Measurements from ENCODE around the gene FOXF1. TPM values are rescaled to one million over a fixed set of nuclear protein-coding genes. Genes with fewer than 3 reads are reported as not detected.
A peak's percentile ranks its signal among the peaks of the same experiment; 100 is the strongest.

Gene FOXF1
- total RNA-seq, 1 experiment from 2014 or later = not detected

- DNase-seq = no peak
- Histone ChIP-seq H3K27me3 (ENCODE audit: low read length) (peaks cover 89% of the 10 kb centered on the region), H3K4me2 (ENCODE audit: low read length) (no peak overlapping the region), H3K36me3 (ENCODE audit: low read depth, low read length) (no peaks in the 10 kb centered on the region), H2AFZ (ENCODE audit: low read length) (no peak overlapping the region), H3F3A (ENCODE audit: low read length, unreplicated experiment) (no peaks in the 10 kb centered on the region), H3K9me3 (ENCODE audit: low read length) (no peaks in the 10 kb centered on the region), H4K20me1 (ENCODE audit: low read length) (no peaks in the 10 kb centered on the region), H3K4me1 (ENCODE audit: insufficient read depth, low read length) (peaks cover 5% of the 10 kb centered on the region; the same call in 1 of the 2 replicates), H3K9me2 (replicated peaks; ENCODE audit: low read length) (no peaks in the 10 kb centered on the region), H3K79me2 (ENCODE audit: low read length) (no peaks in the 10 kb centered on the region), H3K9ac (ENCODE audit: low read length) (no peak overlapping the region), H3K4me3 (ENCODE audit: low read length) (no peak overlapping the region), H3K27ac (ENCODE audit: low read length) (no peak overlapping the region)
- BruUV-seq (replicated peaks) = no TSS peak
- no peak for ATAC-seq
- CTCF ChIA-PET = no interaction called here
- intact Hi-C loops (cut with micrococcal nuclease) = no loop called here
- TF ChIP-seq, protein P1, sequence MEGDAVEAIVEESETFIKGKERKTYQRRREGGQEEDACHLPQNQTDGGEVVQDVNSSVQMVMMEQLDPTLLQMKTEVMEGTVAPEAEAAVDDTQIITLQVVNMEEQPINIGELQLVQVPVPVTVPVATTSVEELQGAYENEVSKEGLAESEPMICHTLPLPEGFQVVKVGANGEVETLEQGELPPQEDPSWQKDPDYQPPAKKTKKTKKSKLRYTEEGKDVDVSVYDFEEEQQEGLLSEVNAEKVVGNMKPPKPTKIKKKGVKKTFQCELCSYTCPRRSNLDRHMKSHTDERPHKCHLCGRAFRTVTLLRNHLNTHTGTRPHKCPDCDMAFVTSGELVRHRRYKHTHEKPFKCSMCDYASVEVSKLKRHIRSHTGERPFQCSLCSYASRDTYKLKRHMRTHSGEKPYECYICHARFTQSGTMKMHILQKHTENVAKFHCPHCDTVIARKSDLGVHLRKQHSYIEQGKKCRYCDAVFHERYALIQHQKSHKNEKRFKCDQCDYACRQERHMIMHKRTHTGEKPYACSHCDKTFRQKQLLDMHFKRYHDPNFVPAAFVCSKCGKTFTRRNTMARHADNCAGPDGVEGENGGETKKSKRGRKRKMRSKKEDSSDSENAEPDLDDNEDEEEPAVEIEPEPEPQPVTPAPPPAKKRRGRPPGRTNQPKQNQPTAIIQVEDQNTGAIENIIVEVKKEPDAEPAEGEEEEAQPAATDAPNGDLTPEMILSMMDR (conservative IDR thresholded peaks at IDR 0.05; ENCODE audit: low read depth, low read length) = no peak
- TF ChIP-seq EZH2phosphoT487 (IDR thresholded peaks at IDR 0.05; ENCODE audit: borderline replicate concordance, low read length) (no peak), EZH2 (IDR thresholded peaks at IDR 0.05; ENCODE audit: low read length, unreplicated experiment) (peak; percentile 14)
- POLR2A ChIA-PET (ENCODE audit: unreplicated experiment) = no interaction called here
Observed at GRCh38 chr16:86496262-86496928, 13.9 kb upstream of the FOXF1 start.

GRCh38 chr16:86496929-86497461, 13.3 kb upstream of the FOXF1 start:
- DNase-seq (no peak), ATAC-seq (no peak)
- Histone ChIP-seq H3K27ac (ENCODE audit: low read length) (no peak overlapping the region), H3K9ac (ENCODE audit: low read length) (no peak overlapping the region), H3K9me2 (replicated peaks; ENCODE audit: low read length) (no peaks in the 10 kb centered on the region), H3K27me3 (ENCODE audit: low read length) (peaks cover 89% of the 10 kb centered on the region), H3F3A (ENCODE audit: low read length, unreplicated experiment) (no peaks in the 10 kb centered on the region), H3K9me3 (ENCODE audit: low read length) (no peaks in the 10 kb centered on the region), H3K36me3 (ENCODE audit: low read depth, low read length) (no peaks in the 10 kb centered on the region), H4K20me1 (ENCODE audit: low read length) (no peaks in the 10 kb centered on the region), H3K4me2 (ENCODE audit: low read length) (no peak overlapping the region), H3K4me1 (ENCODE audit: insufficient read depth, low read length) (no peaks in the 10 kb centered on the region; the same call in 1 of the 2 replicates), H2AFZ (ENCODE audit: low read length) (no peak overlapping the region), H3K4me3 (ENCODE audit: low read length) (no peak overlapping the region), H3K79me2 (ENCODE audit: low read length) (no peaks in the 10 kb centered on the region)
- no TSS peak for BruUV-seq (replicated peaks)
- CTCF ChIA-PET = no interaction called here
- intact Hi-C loops (cut with micrococcal nuclease) = no loop called here
- POLR2A ChIA-PET (ENCODE audit: unreplicated experiment) = no interaction called here
- TF ChIP-seq EZH2 (IDR thresholded peaks at IDR 0.05; ENCODE audit: low read length, unreplicated experiment) = no peak
- no peak for TF ChIP-seq EZH2phosphoT487 (IDR thresholded peaks at IDR 0.05; ENCODE audit: borderline replicate concordance, low read length)
- TF ChIP-seq, protein P1 (conservative IDR thresholded peaks at IDR 0.05; ENCODE audit: low read depth, low read length) = no peak

DNA sequence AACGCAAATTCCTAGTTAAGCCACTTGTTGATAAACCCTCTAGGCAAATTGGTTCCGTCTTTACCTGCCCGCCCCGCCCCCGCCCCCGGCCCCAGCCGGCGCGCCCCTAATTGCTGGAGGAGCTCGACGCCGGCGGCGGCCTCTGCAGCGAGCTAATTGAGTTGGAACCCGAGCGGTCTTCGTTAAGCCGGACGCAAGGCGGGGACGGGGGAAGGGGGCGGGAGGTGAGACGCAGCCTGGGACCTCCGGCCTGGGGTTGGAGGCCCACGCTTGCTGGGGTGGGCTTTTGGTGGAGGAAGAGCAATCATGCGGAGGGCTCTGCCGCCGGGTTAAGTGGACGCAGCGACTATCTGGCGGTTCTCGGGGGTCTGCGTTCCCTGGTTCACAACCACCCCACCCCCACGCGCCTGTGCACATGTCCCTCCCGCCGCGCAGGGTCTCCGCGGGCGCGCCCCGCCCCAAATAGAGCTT, 12.7 kb upstream of the FOXF1 start:
- H3K9ac ChIP-seq (ENCODE audit: low read length) = no peak overlapping the region
- no peaks in the 10 kb centered on the region for H3K9me3 ChIP-seq (ENCODE audit: low read length)
- POLR2A ChIA-PET (ENCODE audit: unreplicated experiment) = no interaction called here
- H3K79me2 ChIP-seq (ENCODE audit: low read length) = no peaks in the 10 kb centered on the region
- H3F3A ChIP-seq (ENCODE audit: low read length, unreplicated experiment) = no peaks in the 10 kb centered on the region
- no peak for DNase-seq
- no peak overlapping the region for H3K4me3 ChIP-seq (ENCODE audit: low read length)
- BruUV-seq (replicated peaks) = no TSS peak
- no peaks in the 10 kb centered on the region for H3K36me3 ChIP-seq (ENCODE audit: low read depth, low read length)
- H3K4me2 ChIP-seq (ENCODE audit: low read length) = no peak overlapping the region
- H2AFZ ChIP-seq (ENCODE audit: low read length) = no peak overlapping the region
- H3K27me3 ChIP-seq (ENCODE audit: low read length) = peaks cover 89% of the 10 kb centered on the region
- H3K27ac ChIP-seq (ENCODE audit: low read length) = no peak overlapping the region
- ATAC-seq = no peak
- no peaks in the 10 kb centered on the region for H3K9me2 ChIP-seq (replicated peaks; ENCODE audit: low read length)
- TF ChIP-seq, protein P1 (conservative IDR thresholded peaks at IDR 0.05; ENCODE audit: low read depth, low read length) = no peak
- TF ChIP-seq EZH2phosphoT487 (IDR thresholded peaks at IDR 0.05; ENCODE audit: borderline replicate concordance, low read length) (no peak), EZH2 (IDR thresholded peaks at IDR 0.05; ENCODE audit: low read length, unreplicated experiment) (no peak)
- CTCF ChIA-PET = no interaction called here
- H3K4me1 ChIP-seq (ENCODE audit: insufficient read depth, low read length) = no peaks in the 10 kb centered on the region
- no peaks in the 10 kb centered on the region for H4K20me1 ChIP-seq (ENCODE audit: low read length)
- intact Hi-C loops (cut with micrococcal nuclease) = no loop called here
